ENCODE results near the gene SLC35E3. TPM values are rescaled to one million over a fixed set of nuclear protein-coding genes. Genes with fewer than 3 reads are reported as not detected.

The SLC35E3 gene
- total and polyA plus RNA-seq, 2 donors from 2014 or later, result 7.7 to 8.7 TPM

DNA sequence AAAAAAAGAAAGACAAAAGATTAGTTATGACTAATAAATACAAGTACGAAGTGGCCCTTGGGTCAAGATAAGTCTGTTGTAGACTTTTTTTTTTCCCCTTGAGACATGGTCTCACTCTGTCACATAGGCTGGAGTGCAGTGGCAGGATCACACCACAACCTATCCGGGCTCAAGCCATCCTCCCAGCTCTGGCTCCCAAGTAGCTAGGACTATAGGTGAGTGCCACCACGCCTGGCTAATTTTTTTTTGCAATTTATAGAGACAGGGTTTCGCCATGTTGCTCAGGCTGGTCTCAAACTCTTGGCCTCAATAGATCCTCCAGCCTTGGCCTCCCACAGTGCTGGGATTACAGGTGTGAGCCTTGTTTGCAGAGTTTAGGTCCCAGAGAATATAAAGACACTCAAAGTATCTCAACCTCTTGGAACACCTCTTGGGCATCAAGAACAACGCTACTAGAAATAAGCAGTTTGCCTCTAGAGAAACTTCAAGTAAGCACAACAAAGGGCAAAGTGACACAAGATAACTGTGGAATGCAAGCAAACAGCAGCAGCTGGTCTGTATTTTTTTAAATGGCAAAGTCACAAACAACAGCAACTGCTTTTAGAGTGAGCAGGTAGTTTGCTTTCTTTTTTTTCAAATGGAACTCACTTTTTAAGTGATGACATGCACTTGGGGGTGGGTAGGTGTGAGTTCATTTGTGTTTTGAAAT lies 58.1 kb downstream of the SLC35E3 start:
- intact Hi-C loops (cut with DNase I), result no loop called here
- DNase-seq (peak in 2 of 5 donors; percentile 10 to 41), FAIRE-seq (no peak)
- H3K27me3 ChIP-seq (ENCODE audit: control insufficient read depth, insufficient read depth, low read length), result no peaks in the 10 kb centered on the region
- H3K27ac ChIP-seq (ENCODE audit: low read depth in 2 of 2, low read length in 2 of 2), result no peak overlapping the region
- H3K9me3 ChIP-seq (ENCODE audit: control insufficient read depth in 2 of 3, insufficient read depth in 1 of 3, low read length in 3 of 3), result no peaks in the 10 kb centered on the region
- no peak overlapping the region for H3K9ac ChIP-seq (ENCODE audit: low read length in 3 of 3)
- peaks cover 0 to 2% (median 0%) of the 10 kb centered on the region in 3 donors for H3K4me1 ChIP-seq (ENCODE audit: control insufficient read depth in 2 of 3, insufficient read depth in 2 of 3, low read depth in 1 of 3, low read length in 3 of 3)
- TF ChIP-seq, protein P1, sequence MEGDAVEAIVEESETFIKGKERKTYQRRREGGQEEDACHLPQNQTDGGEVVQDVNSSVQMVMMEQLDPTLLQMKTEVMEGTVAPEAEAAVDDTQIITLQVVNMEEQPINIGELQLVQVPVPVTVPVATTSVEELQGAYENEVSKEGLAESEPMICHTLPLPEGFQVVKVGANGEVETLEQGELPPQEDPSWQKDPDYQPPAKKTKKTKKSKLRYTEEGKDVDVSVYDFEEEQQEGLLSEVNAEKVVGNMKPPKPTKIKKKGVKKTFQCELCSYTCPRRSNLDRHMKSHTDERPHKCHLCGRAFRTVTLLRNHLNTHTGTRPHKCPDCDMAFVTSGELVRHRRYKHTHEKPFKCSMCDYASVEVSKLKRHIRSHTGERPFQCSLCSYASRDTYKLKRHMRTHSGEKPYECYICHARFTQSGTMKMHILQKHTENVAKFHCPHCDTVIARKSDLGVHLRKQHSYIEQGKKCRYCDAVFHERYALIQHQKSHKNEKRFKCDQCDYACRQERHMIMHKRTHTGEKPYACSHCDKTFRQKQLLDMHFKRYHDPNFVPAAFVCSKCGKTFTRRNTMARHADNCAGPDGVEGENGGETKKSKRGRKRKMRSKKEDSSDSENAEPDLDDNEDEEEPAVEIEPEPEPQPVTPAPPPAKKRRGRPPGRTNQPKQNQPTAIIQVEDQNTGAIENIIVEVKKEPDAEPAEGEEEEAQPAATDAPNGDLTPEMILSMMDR (IDR thresholded peaks at IDR 0.05; ENCODE audit: borderline replicate concordance, extremely low read depth, insufficient read depth), result no peak
- H3K4me3 ChIP-seq (ENCODE audit: low read length in 3 of 3), result no peak overlapping the region
- no peaks in the 10 kb centered on the region for H3K36me3 ChIP-seq (ENCODE audit: control insufficient read depth in 2 of 3, insufficient read depth in 3 of 3, low read length in 3 of 3)

DNA sequence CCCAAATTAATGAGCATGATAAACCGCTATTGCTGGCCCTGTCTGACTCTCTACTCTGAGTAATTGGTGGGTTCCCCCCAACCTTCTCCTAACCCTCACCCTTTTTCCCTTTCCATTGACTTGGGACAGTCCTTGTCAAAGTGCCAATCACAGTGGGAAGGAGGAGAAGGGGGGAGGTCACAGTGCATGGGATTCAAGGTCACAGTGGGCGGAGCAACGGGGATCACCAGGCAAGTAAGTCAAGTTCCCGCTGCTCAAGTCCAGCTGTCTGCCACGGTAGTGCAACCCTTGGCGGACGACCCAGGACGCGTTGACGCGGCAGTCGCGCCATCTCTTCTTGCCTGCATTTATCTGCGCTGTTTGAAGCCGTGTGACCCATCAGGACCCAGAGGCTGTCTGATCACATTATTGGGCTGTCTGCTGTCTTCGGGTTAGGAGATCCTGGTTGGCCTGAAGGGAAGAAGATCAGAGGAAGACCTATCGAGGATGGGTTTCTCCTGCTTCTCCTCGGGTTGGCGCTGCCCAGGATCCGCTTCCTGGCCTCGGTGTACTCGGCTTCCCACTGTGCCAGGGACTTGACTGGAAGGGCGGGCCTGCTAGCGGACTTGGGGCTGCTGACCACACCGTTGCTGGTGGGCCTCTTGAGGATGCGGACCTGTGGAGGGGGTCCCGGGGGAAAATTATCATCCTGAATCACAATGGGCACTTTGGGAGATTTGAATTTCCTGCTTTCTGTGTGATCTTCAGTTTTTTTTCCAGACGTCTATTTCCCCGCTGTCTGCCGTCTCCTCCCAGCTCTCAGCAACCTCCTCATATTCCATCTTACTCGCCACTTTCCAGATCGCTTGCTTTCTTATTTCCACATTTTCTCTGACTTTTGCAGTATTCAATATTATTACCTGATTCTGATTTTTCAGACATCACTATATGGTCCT lies 58.9 kb downstream of the SLC35E3 start:
- Histone ChIP-seq H3K36me3 (ENCODE audit: control insufficient read depth in 2 of 3, insufficient read depth in 3 of 3, low read length in 3 of 3) (no peaks in the 10 kb centered on the region), H3K4me3 (ENCODE audit: low read length in 3 of 3) (no peak overlapping the region), H3K27ac (ENCODE audit: low read depth in 2 of 2, low read length in 2 of 2) (peak overlapping the region in 1 of 2 donors; percentile 38), H3K9ac (ENCODE audit: low read length in 3 of 3) (no peak overlapping the region), H3K9me3 (ENCODE audit: control insufficient read depth in 2 of 3, insufficient read depth in 1 of 3, low read length in 3 of 3) (no peaks in the 10 kb centered on the region), H3K27me3 (ENCODE audit: control insufficient read depth, insufficient read depth, low read length) (no peaks in the 10 kb centered on the region), H3K4me1 (ENCODE audit: control insufficient read depth in 2 of 3, insufficient read depth in 2 of 3, low read depth in 1 of 3, low read length in 3 of 3) (peaks cover 0 to 2% (median 0%) of the 10 kb centered on the region in 3 donors)
- TF ChIP-seq, protein P1 (IDR thresholded peaks at IDR 0.05; ENCODE audit: borderline replicate concordance, extremely low read depth, insufficient read depth), result no peak
- FAIRE-seq (no peak), DNase-seq (peak in 3 of 5 donors; percentile 11 to 86 (median 46))
- intact Hi-C loops (cut with DNase I), result no loop called here

- Histone ChIP-seq H3K9ac (ENCODE audit: low read length in 3 of 3) (no peak overlapping the region), H3K27ac (ENCODE audit: low read depth in 2 of 2, low read length in 2 of 2) (no peak overlapping the region), H3K4me3 (ENCODE audit: low read length in 3 of 3) (no peak overlapping the region), H3K27me3 (ENCODE audit: control insufficient read depth, insufficient read depth, low read length) (no peaks in the 10 kb centered on the region), H3K9me3 (ENCODE audit: control insufficient read depth in 2 of 3, insufficient read depth in 1 of 3, low read length in 3 of 3) (no peaks in the 10 kb centered on the region), H3K36me3 (ENCODE audit: control insufficient read depth in 2 of 3, insufficient read depth in 3 of 3, low read length in 3 of 3) (no peaks in the 10 kb centered on the region), H3K4me1 (ENCODE audit: control insufficient read depth in 2 of 3, insufficient read depth in 2 of 3, low read depth in 1 of 3, low read length in 3 of 3) (peaks cover 0 to 2% (median 0%) of the 10 kb centered on the region in 3 donors)
- DNase-seq (no peak), FAIRE-seq (no peak)
- TF ChIP-seq, protein P1 (IDR thresholded peaks at IDR 0.05; ENCODE audit: borderline replicate concordance, extremely low read depth, insufficient read depth), result no peak
- intact Hi-C loops (cut with DNase I), result no loop called here
These were observed 59.7 kb downstream of the SLC35E3 start for GRCh38 chr12:68805592-68806120.
